Stimulated activated naive CD8-positive, alpha-beta T cell treated with anti-CD3 and anti-CD28 coated beads, Interleukin-15, amount 100 ng/mL, for 72 hours (primary cell): Measurements from ENCODE around the gene BHLHA15.

Experiments used
- ATAC-seq: fragments of 150-1000 bp; cut with Tn5 transposase; 2 replicates; pipeline ENCODE4 v1.10.0; 2021; ENCODE audit warnings: mild to moderate bottlenecking, moderate library complexity
- DNase-seq, 2 donors: peaks; one replicate each; pipeline ENCODE4 v3.0.0; 2021 to 2022
- H3K27ac Mint-ChIP-seq, 2 donors: one replicate each; pipeline ENCODE4 v1.8.0; 2022; ENCODE audit warnings: mild to moderate bottlenecking in 2 of 2, mixed read lengths in 2 of 2, moderate library complexity in 2 of 2
- H3K27me3 Mint-ChIP-seq: one replicate; pipeline ENCODE4 v1.8.0; 2022; ENCODE audit warnings: mixed read lengths
- H3K4me1 Mint-ChIP-seq: one replicate; pipeline ENCODE4 v1.8.0; 2022; ENCODE audit warnings: mild to moderate bottlenecking, mixed read lengths
- H3K4me3 Mint-ChIP-seq, 2 donors: one replicate each; pipeline ENCODE4 v1.8.0; 2022; ENCODE audit warnings: mild to moderate bottlenecking in 2 of 2, mixed read lengths in 2 of 2, moderate library complexity in 1 of 2
- H3K9me3 Mint-ChIP-seq, 2 donors: one replicate each; pipeline ENCODE4 v1.8.0; 2022; ENCODE audit warnings: mixed read lengths in 2 of 2

The BHLHA15 gene

DNA sequence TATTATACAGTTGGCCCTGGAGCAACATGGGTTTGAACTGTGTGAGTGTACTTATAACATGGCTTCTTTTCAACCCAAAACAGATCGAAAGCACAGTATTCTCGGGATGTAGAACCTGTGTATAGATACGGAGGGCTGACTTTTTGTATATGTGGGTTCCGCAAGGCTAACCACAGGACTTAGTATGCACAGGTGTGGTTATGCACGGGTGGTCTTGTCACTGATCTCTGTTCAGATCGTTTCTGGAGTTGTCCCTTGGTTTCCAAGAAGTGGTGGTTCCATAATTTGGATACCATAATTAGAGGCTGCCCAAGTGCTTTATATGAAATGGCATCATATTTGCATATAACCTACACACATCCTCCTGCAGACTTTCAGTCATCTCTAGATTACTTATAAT lies 10.9 kb upstream of the BHLHA15 start:
- H3K4me1 Mint-ChIP-seq, result peaks cover 61% of the 10 kb centered on the region
- DNase-seq, result peak; percentile 17 to 50
- H3K9me3 Mint-ChIP-seq, result peaks cover 0 to 8% of the 10 kb centered on the region in 2 donors
- H3K27me3 Mint-ChIP-seq, result no peaks in the 10 kb centered on the region
- no peak overlapping the region for H3K27ac Mint-ChIP-seq
- ATAC-seq, result peak; percentile 67
- peak overlapping the region; percentile 58 to 70 for H3K4me3 Mint-ChIP-seq

- peak overlapping the region; percentile 96 for H3K27ac Mint-ChIP-seq
- H3K4me3 Mint-ChIP-seq, result peak overlapping the region; percentile 89 to 90
- H3K27me3 Mint-ChIP-seq, result no peaks in the 10 kb centered on the region
- peaks cover 69% of the 10 kb centered on the region for H3K4me1 Mint-ChIP-seq
- peak; percentile 88 for ATAC-seq
- DNase-seq, result peak; percentile 72 to 84
- peaks cover 0 to 8% of the 10 kb centered on the region in 2 donors for H3K9me3 Mint-ChIP-seq
Measured at GRCh38 chr7:98202367-98203195, 8.7 kb upstream of the BHLHA15 start.

GRCh38 chr7:98203261-98203963 lies 7.8 kb upstream of the BHLHA15 start:
- Mint-ChIP-seq H3K9me3 (peaks cover 0 to 8% of the 10 kb centered on the region in 2 donors), H3K4me1 (peaks cover 69% of the 10 kb centered on the region), H3K27me3 (no peaks in the 10 kb centered on the region), H3K4me3 (peak overlapping the region; percentile 89 to 90), H3K27ac (peak overlapping the region in 1 of 2 donors; percentile 96)
- DNase-seq, result peak; percentile 27 to 54
- ATAC-seq, result peak; percentile 45

DNA sequence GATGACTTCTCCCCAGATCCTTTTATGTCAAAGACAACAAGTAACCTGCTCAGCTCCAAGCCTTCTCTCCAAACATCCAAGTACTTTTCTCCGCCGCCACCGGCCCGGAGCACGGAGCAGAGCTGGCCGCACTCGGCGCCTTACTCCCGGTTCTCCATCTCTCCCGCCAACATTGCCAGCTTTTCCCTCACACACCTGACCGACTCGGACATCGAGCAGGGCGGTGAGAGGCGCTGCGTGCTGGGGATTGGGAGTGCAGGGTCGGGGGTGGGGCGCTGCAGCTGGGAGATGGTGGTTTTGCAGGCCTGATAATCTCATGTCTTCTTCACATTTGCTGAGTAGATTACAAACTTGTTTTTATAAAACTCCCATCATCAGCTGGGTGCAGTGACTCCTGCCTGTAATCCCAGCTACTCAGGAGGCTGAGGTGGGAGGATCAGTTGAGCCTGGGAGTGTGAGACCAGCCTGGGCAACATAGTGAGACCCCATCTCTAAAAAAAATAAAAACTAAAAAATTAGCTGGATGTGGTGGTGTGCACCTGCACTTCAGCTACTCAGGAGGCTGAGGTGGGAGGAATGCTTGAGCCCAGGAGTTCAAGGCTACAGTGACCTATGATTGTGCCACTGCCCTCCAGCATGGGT lies 7.2 kb upstream of the BHLHA15 start:
- peak overlapping the region in 1 of 2 donors; percentile 10 for H3K27ac Mint-ChIP-seq
- H3K27me3 Mint-ChIP-seq, result no peaks in the 10 kb centered on the region
- DNase-seq, result no peak
- H3K4me1 Mint-ChIP-seq, result peaks cover 69% of the 10 kb centered on the region
- peak overlapping the region; percentile 89 to 90 for H3K4me3 Mint-ChIP-seq
- no peak for ATAC-seq
- peaks cover 0 to 4% of the 10 kb centered on the region in 2 donors for H3K9me3 Mint-ChIP-seq

- Mint-ChIP-seq H3K4me3 (peak overlapping the region; percentile 23 to 49), H3K9me3 (no peaks in the 10 kb centered on the region), H3K27me3 (no peaks in the 10 kb centered on the region), H3K27ac (peak overlapping the region in 1 of 2 donors; percentile 59), H3K4me1 (peaks cover 65% of the 10 kb centered on the region)
- ATAC-seq, result no peak
- DNase-seq, result no peak
Measured at GRCh38 chr7:98204670-98205069, 6.6 kb upstream of the BHLHA15 start.

GRCh38 chr7:98205162-98205845 lies 5.9 kb upstream of the BHLHA15 start:
- Mint-ChIP-seq H3K4me3 (no peak overlapping the region), H3K4me1 (peaks cover 65% of the 10 kb centered on the region), H3K9me3 (no peaks in the 10 kb centered on the region), H3K27ac (no peak overlapping the region), H3K27me3 (no peaks in the 10 kb centered on the region)
- no peak for DNase-seq
- ATAC-seq, result no peak

DNA sequence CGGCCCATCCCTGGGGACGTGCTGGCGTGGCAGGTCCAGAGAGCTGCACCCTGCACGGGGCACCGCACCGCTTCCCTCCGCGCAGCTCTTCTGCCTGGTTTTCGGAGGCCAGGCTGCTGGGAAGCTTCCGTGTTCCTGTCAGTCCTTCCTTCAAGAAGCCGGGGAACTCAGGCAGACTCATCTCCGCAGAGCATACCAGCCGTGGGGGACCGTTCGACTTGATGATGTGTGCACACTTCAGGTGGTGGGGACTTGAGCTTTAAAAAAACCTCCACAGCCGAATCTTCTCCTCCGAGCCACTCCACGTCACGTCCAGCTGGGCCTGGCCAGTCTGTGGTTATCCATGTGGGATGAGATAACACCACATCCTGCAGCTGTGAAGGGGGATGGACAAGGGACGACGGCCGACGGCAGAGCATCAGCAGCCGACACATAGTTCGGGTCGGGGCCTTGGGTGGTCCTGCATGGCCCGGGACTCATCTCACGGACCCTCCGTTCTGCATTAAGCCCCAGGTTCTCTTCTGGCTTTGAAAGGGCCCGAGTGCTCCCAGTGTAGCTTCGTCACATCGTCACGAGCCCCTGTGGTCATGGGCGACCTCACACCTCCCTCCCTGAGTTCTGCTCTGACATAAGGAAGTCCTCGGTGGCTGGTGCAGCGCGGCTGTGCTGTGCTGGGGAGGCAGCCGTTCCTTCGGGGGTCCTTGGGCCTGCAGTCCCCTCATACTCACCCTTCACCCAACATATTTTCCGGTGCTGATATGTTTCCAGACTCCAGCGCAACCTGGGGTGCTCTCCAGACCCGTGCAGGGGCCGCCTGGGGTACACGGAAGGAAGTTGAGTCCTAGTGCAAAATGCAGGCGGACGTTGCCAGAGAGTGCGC lies 4.5 kb upstream of the BHLHA15 start:
- Mint-ChIP-seq H3K9me3 (no peaks in the 10 kb centered on the region), H3K4me1 (peaks cover 53% of the 10 kb centered on the region), H3K27ac (peak overlapping the region in 1 of 2 donors; percentile 27), H3K27me3 (no peaks in the 10 kb centered on the region), H3K4me3 (no peak overlapping the region)
- no peak for DNase-seq
- ATAC-seq, result no peak

DNA sequence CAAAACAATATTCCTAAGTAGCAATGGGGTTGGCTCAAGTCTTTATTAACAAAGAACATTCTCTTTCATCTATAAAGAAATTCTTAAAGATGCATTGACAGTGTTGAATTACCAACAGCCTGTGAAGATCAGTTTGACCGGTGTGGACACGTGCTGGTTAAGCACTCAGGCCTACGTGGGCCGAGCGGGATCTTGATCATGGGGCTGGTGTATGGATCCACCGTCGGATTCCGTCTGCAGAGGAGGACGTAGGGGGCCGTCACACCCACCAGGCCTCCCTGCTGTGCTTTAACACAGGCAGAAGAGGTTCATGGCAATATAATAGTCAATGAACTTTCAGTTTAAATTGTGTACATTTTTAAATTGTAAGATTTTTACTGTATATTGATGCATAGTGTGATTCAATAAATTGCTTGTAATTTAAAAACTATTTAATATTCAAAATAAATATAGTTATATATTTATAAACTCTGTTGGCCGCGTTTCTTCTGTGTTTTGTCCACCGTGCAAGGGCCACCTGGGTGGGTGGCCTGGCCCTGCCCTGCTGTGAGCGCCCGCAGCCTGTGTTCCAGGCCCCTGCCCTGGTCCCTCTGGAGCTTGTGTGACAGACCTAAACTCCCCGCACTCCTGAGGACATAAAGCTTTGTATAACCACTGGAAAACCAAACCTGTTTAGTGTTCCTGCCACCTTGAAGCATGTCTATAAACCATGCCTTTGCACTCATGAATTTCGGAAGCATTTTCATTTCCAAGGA lies 1.9 kb upstream of the BHLHA15 start:
- H3K9me3 Mint-ChIP-seq, result no peaks in the 10 kb centered on the region
- no peak for ATAC-seq
- H3K27me3 Mint-ChIP-seq, result no peaks in the 10 kb centered on the region
- no peak for DNase-seq
- peaks cover 42% of the 10 kb centered on the region for H3K4me1 Mint-ChIP-seq
- H3K27ac Mint-ChIP-seq, result peak overlapping the region in 1 of 2 donors; percentile 48
- H3K4me3 Mint-ChIP-seq, result peak overlapping the region in 1 of 2 donors; percentile 56

- H3K9me3 Mint-ChIP-seq, result no peaks in the 10 kb centered on the region
- no peak for DNase-seq
- H3K27me3 Mint-ChIP-seq, result no peaks in the 10 kb centered on the region
- no peak for ATAC-seq
- H3K27ac Mint-ChIP-seq, result no peak overlapping the region
- H3K4me1 Mint-ChIP-seq, result peaks cover 29% of the 10 kb centered on the region
- H3K4me3 Mint-ChIP-seq, result peak overlapping the region in 1 of 2 donors; percentile 56
Measured at GRCh38 chr7:98210513-98211220, 572 bp upstream of the BHLHA15 start.

DNA sequence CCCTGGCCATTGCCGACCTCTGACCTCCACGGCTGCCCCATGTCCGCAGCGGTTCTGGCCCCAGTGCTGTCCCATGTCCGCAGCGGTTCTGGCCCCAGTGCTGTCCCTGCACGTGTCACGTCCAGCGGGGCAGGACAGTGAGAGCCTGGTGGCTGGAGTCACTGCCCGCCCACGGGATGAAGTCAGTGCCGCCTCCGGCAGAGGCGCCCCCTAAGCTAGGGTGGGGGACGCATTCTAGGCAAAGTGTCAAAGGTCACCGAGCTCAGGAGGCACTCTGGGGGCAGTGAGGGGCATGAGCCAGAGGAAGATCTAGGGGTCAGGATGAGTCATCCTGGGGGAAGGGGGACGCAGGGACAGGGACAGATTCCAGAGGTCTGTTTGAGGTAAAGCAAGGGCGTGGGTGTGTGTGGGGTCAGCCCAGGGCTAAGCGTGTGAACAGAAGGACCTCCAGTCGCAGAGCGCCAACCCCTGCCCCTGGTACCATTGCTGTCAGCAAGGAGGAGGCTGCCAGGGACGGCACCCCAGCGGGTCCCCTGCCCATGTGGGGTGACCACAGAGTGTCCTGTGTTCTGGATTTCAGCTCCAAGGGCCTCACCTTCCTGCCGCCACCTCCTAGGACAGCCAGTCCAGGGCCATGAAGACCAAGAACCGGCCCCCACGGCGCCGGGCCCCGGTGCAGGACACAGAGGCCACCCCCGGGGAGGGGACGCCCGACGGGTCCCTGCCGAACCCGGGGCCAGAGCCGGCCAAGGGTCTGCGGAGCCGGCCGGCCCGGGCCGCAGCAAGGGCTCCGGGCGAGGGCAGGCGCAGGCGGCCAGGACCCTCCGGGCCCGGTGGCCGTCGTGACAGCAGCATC lies 665 bp downstream of the BHLHA15 start:
- Mint-ChIP-seq H3K4me3 (peak overlapping the region; percentile 54 to 69), H3K27me3 (no peaks in the 10 kb centered on the region), H3K4me1 (peaks cover 24% of the 10 kb centered on the region), H3K9me3 (no peaks in the 10 kb centered on the region), H3K27ac (peak overlapping the region in 1 of 2 donors; percentile 82)
- DNase-seq (no peak), ATAC-seq (peak; percentile 44)

DNA sequence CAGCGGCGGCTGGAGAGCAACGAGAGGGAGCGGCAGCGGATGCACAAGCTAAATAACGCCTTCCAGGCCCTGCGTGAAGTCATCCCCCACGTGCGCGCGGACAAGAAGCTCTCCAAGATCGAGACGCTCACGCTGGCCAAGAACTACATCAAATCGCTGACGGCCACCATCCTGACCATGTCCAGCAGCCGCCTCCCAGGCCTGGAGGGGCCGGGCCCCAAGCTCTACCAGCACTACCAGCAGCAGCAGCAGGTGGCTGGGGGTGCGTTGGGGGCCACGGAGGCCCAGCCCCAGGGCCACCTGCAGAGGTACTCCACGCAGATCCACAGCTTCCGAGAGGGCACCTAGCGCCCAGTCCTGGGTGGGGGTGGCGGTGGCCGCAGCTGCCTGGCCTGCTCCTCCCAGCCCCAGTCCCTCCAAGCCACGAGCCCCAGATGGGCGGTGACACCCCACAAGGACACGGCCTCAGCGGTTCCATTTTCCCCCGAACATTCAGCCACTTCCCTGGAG lies 1.3 kb downstream of the BHLHA15 start:
- Mint-ChIP-seq H3K9me3 (no peaks in the 10 kb centered on the region), H3K4me1 (peaks cover 27% of the 10 kb centered on the region), H3K4me3 (peak overlapping the region in 1 of 2 donors; percentile 39), H3K27ac (no peak overlapping the region), H3K27me3 (no peaks in the 10 kb centered on the region)
- ATAC-seq (peak; percentile 18), DNase-seq (no peak)

- H3K27me3 Mint-ChIP-seq, result no peaks in the 10 kb centered on the region
- peak overlapping the region in 1 of 2 donors; percentile 46 for H3K27ac Mint-ChIP-seq
- DNase-seq, result no peak
Measured at GRCh38 chr7:98213296-98213887, 2.2 kb downstream of the BHLHA15 start.

More at GRCh38 chr7:98213296-98213887, 2.2 kb downstream of the BHLHA15 start:
- H3K9me3 Mint-ChIP-seq, result no peaks in the 10 kb centered on the region
- no peak for ATAC-seq
- H3K4me3 Mint-ChIP-seq, result no peak overlapping the region
- peaks cover 35% of the 10 kb centered on the region for H3K4me1 Mint-ChIP-seq
